GM10248 (cell line): ENCODE data around the gene CCDC40.
"Not testable (repeated sequence)": the region's sequence is repeated elsewhere in the genome, so short reads cannot be mapped to it uniquely, and the experiment has no call there.

ENCODE experiments used
- CTCF ChIA-PET: fragments of 300-600 bp; sonication (Branson Sonifier 250); formaldehyde crosslinking; extraction: SDS; loops from one replicate; lab custom pipeline; 2021; ENCODE audit warnings: antibody characterized with exemption; lab: Yijun Ruan, JAX
- POLR2A ChIA-PET: fragments of 350-650 bp; sonication (Branson Sonifier 250); formaldehyde crosslinking; extraction: SDS; loops from one replicate; lab custom pipeline; 2020; ENCODE audit warnings: antibody characterized with exemption; lab: Yijun Ruan, JAX
- DNase-seq: peaks from one replicate; pipeline ENCODE4 v3.0.0; 2012; ENCODE audit errors: extremely low spot score
- TF ChIP-seq, protein P1 (sequence below): IDR thresholded peaks from 2 replicates; pipeline ENCODE4 v1.5.1; 2012; ENCODE audit warnings: mild to moderate bottlenecking, low read depth; ENCODE audit errors: extremely low read depth, missing control alignments, control extremely low read depth

CCDC40 gene

DNA sequence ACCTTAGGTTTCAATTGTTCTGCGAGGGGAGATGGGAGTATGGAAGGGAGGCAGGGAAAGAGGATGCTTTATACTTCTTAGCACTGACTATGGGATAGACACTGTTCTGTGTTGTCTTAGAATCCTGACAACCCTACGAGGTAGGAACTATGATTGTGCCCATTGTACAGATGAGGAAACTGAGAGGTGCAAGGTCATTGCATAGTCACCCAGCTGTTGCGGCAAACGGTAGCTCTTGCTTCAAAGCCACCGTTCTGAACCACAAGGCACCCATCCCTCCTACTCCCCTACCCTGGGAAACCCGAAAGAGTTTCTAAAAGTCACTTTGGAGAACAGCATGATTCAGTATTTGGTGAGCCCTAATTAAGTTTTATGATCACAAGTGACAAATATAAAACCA, 7.5 kb downstream of the CCDC40 start:
- ChIA-PET CTCF (interaction anchor here (1.4 to 2.1 kb wide), 4 partner anchors 36 to 298 kb away, joined by 3 to 6 read pairs (median 4); partner anchors contain the start of gene GAA), POLR2A (no interaction called here)

DNA sequence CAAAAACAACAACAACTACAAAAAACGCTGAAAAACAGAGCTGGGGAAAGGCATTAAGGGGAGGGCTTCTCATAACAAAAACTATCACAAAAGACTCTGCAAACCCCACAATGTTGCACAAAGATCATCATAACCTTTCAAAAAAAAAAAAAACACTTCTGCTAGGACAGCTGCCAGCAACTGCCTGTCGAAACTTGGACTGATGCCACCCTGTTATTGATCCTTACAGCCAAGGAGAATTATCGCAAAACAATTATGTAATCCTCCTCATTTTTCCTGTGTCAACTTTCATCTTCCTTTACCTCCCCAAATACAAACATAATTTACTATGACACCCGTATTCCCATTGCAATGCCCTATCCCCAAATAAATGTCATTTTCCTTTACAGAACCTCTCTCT, 9.3 kb downstream of the CCDC40 start:
- no peak for DNase-seq
- POLR2A ChIA-PET: no interaction called here

More for the DNA sequence above, 7.5 kb downstream of the CCDC40 start:
- no peak for DNase-seq
- TF ChIP-seq, protein P1, sequence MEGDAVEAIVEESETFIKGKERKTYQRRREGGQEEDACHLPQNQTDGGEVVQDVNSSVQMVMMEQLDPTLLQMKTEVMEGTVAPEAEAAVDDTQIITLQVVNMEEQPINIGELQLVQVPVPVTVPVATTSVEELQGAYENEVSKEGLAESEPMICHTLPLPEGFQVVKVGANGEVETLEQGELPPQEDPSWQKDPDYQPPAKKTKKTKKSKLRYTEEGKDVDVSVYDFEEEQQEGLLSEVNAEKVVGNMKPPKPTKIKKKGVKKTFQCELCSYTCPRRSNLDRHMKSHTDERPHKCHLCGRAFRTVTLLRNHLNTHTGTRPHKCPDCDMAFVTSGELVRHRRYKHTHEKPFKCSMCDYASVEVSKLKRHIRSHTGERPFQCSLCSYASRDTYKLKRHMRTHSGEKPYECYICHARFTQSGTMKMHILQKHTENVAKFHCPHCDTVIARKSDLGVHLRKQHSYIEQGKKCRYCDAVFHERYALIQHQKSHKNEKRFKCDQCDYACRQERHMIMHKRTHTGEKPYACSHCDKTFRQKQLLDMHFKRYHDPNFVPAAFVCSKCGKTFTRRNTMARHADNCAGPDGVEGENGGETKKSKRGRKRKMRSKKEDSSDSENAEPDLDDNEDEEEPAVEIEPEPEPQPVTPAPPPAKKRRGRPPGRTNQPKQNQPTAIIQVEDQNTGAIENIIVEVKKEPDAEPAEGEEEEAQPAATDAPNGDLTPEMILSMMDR: no peak

DNA sequence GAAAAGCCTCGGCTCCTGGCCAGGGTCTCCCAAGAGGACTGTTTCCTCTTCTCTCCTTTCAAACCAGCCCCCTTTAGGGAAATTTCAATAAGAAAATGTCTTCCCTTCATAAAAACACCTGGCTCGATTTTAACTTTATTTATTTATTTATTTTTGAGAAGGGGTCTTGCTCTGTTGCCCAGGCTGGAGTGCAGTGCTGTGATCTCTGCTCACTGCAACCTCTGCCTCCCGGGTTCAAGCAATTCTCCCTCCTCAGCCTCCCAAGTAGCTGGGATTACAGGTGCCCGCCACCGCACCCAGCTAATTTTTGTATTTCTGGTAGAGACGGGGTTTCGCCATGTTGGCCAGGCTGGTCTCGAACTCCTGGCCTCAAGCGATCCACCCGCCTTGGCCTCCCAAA, 10.3 kb downstream of the CCDC40 start:
- POLR2A ChIA-PET, DNase-seq: not testable (repeated sequence)
- CTCF ChIA-PET: interaction anchor here (1.8 kb wide), 1 partner anchor 38 kb away, joined by 4 read pairs; no protein-coding TSS in a partner anchor

More for the DNA sequence above, 9.3 kb downstream of the CCDC40 start:
- TF ChIP-seq, protein P1: no peak
- CTCF ChIA-PET: interaction anchor here (1.8 to 2.1 kb wide), 2 partner anchors 37 to 55 kb away, joined by 4 to 6 read pairs; partner anchors contain the start of gene GAA

DNA sequence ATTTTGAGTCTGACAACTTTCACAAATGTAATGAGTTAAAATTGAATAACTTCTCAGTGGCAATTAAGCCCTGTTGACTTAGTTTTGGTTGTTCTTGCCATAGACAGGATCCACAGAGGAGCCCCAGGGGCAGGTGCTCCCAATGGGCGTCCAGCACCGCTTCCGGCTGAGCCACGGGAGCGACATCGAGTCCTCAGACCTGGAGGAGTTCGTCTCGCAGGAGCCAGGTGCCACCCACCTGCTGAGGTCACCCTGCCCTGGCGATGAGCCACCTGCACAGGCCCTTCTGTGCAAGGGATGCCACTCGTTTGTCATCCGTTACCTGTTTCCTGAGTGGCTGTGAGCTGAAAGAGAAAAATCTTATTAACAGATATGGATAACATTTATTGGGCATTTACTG, 10.7 kb downstream of the CCDC40 start:
- CTCF ChIA-PET: interaction anchor here (1.8 kb wide), 1 partner anchor 39 kb away, joined by 4 read pairs; no protein-coding TSS in a partner anchor
- POLR2A ChIA-PET: no interaction called here
- DNase-seq: no peak

DNA sequence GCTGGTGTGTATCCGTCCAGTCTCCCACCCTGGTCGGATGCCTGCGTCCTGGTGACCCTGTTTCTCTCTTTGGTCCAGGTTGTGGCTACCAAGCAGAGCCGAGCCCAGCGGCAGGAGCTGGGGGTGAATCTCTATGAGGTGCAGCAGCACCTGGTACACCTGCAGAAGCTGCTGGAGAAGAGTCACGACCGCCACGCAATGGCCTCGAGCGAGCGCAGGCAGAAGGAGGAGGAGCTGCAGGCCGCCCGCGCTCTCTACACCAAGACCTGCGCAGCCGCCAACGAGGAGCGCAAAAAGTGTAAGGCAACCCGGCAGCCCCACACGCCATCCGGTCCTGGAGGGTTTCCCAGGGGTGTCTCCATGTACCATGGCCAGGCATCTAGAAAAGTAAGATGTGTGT, 13.5 kb downstream of the CCDC40 start:
- CTCF ChIA-PET: interaction anchor here (1.0 to 1.9 kb wide), 3 partner anchors 33 to 42 kb away, joined by 3 to 6 read pairs (median 4); no protein-coding TSS in a partner anchor
- no peak for DNase-seq
- TF ChIP-seq, protein P1: no peak
- POLR2A ChIA-PET: no interaction called here

More for the DNA sequence above, 10.7 kb downstream of the CCDC40 start:
- TF ChIP-seq, protein P1: no peak

DNA sequence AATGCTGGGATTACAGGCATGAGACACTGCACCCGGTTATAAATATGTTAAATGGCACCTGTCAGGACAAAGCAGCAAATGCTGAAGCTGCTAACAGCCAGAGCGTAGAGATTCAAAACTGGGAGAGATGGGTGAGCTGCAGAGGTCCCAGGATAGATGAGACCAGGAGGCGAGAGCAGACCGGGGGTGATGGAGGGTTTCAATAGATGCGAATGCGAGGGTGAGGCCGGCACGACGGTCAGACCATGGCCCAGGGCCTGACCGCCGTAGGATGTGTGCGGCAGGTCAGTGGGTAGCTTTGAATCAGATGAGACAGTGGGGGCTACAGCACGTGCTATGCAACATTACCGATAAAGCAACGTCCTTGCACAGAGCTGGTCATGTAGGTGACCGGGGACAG, 14.3 kb downstream of the CCDC40 start:
- TF ChIP-seq, protein P1: no peak
- no peak for DNase-seq
- ChIA-PET POLR2A (no interaction called here), CTCF (interaction anchor here (1.4 to 1.9 kb wide), 2 partner anchors 32 to 35 kb away, joined by 3 to 6 read pairs; no protein-coding TSS in a partner anchor)

DNA sequence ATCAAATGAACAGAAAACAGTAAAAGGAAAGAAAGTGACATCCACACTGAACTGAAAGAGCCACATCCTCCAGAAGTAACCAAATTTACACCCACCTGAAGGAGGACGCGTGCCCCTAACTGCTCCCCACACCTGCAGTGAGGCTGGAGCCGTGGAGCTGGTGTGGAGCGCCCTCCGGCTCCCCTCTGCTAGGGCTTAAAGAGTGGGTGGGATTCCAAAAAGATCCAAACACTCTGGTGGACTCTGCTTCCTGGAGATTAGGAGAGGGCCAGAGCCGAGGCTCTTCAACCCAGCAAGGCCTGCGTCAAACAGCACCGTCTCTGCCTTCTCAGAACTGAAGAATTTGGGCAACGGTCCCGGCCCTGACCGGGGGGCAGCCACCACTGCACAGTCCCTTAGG, 15.2 kb downstream of the CCDC40 start:
- CTCF ChIA-PET: no interaction called here
- POLR2A ChIA-PET: no interaction called here
- TF ChIP-seq, protein P1: no peak
- no peak for DNase-seq
